SK-N-MC (cell line): ENCODE data around the gene RGS17.

Experiments used
- DNase-seq: peaks from one replicate; pipeline ENCODE4 v3.0.0-alpha.2; 2011; ENCODE audit warnings: low read depth, low spot score
- H3K27ac ChIP-seq: fragments of 200-600 bp; sonication (generic); 2 replicates; pipeline ENCODE4 v1.5.1; 2016; ENCODE audit warnings: mixed run types
- H3K36me3 ChIP-seq: fragments of 200-600 bp; sonication (generic); 2 replicates; pipeline ENCODE4 v1.6.1; 2017; ENCODE audit warnings: antibody characterized with exemption, low read length, mixed read lengths; ENCODE audit not compliant: insufficient read depth
- H3K4me3 ChIP-seq: fragments of 200-600 bp; sonication (generic); 2 replicates; pipeline ENCODE4 v1.5.1; 2016
- H3K9ac ChIP-seq: fragments of 200-600 bp; sonication (generic); 2 replicates; pipeline ENCODE4 v1.8.0; 2017; ENCODE audit warnings: mixed run types, mixed read lengths; ENCODE audit not compliant: insufficient read length
- H3K9me3 ChIP-seq: fragments of 200-600 bp; sonication (generic); 2 replicates; pipeline ENCODE4 v1.6.1; 2017; ENCODE audit warnings: low read depth, mild to moderate bottlenecking, antibody characterized with exemption, low read length, moderate library complexity, mixed read lengths
- EZH2 ChIP-seq: fragments of 200-600 bp; sonication (generic); IDR thresholded peaks from one replicate; pipeline ENCODE4 v1.6.1; 2017; ENCODE audit warnings: antibody characterized with exemption
- FOXP2 ChIP-seq: optimal IDR thresholded peaks from 2 replicates; pipeline ENCODE3; 2011; ENCODE audit warnings: mild to moderate bottlenecking, moderate library complexity; ENCODE audit not compliant: insufficient read depth; ENCODE audit errors: extremely low read length, control extremely low read depth
- POLR2AphosphoS5 ChIP-seq: IDR thresholded peaks from 2 replicates; pipeline ENCODE4 v1.6.1; 2012; ENCODE audit warnings: mild to moderate bottlenecking, low read depth, low read length, borderline replicate concordance

Gene RGS17

GRCh38 chr6:153108315-153108714 lies 22.8 kb downstream of the RGS17 start:
- H3K4me3 ChIP-seq = no peak overlapping the region
- H3K27ac ChIP-seq = no peak overlapping the region
- no peak overlapping the region for H3K9ac ChIP-seq
- H3K36me3 ChIP-seq = no peaks in the 10 kb centered on the region
- no peak for DNase-seq
- H3K9me3 ChIP-seq = no peaks in the 10 kb centered on the region
- no peak for TF ChIP-seq EZH2
- TF ChIP-seq FOXP2 = no peak
- TF ChIP-seq POLR2AphosphoS5 = no peak

DNA sequence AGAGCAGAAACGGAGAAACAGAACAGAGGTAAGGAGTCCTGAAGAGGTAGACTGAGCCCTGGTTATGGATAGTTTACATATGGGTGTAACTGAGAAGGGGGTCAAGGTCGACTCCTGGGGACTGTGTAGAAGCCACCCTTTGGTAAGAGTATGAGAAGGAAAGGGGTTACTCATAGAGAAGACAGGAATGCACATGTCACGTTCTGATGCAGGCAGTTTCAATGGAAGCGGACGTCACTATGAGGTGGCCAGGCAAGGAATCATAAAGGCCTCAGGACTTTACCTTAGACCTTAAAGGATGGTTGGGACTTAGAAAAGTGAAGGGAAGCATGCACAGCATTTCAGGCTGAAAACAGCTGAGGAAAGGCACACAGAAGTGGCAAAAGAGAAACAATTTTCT lies 25.1 kb downstream of the RGS17 start:
- Histone ChIP-seq H3K36me3 (no peaks in the 10 kb centered on the region), H3K27ac (no peak overlapping the region), H3K9me3 (no peaks in the 10 kb centered on the region), H3K9ac (no peak overlapping the region), H3K4me3 (no peak overlapping the region)
- DNase-seq = no peak
- TF ChIP-seq POLR2AphosphoS5 (no peak), FOXP2 (no peak), EZH2 (no peak)

- no peaks in the 10 kb centered on the region for H3K36me3 ChIP-seq
- DNase-seq = no peak
- H3K4me3 ChIP-seq = no peak overlapping the region
- H3K27ac ChIP-seq = no peak overlapping the region
- no peak overlapping the region for H3K9ac ChIP-seq
- TF ChIP-seq EZH2 = no peak
- no peak for TF ChIP-seq POLR2AphosphoS5
- no peak for TF ChIP-seq FOXP2
- no peaks in the 10 kb centered on the region for H3K9me3 ChIP-seq
Measured at GRCh38 chr6:153104220-153104619, 26.9 kb downstream of the RGS17 start.

DNA sequence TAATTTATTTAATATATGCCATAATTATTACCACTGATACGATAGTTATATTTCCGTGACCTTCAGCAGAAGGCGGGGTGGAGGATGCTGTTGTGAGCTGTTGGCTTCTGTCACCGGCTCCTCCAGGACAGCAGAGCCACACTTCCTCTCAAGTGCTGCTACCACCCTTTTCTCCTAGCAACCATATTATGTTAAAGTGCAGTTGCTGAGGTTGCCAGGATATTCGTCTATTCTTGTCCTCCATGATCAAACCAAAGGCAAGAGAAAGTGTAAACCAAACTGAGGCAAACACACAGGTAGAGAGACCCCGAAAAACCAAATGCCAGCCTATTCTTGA lies 27.8 kb downstream of the RGS17 start:
- no peak overlapping the region for H3K27ac ChIP-seq
- no peak overlapping the region for H3K4me3 ChIP-seq
- H3K9ac ChIP-seq = no peak overlapping the region
- H3K36me3 ChIP-seq = no peaks in the 10 kb centered on the region
- no peaks in the 10 kb centered on the region for H3K9me3 ChIP-seq
- no peak for DNase-seq
- TF ChIP-seq FOXP2 (no peak), POLR2AphosphoS5 (no peak), EZH2 (no peak)

GRCh38 chr6:153102605-153103318 lies 28.3 kb downstream of the RGS17 start:
- Histone ChIP-seq H3K27ac (no peak overlapping the region), H3K9ac (no peak overlapping the region), H3K36me3 (no peaks in the 10 kb centered on the region), H3K9me3 (no peaks in the 10 kb centered on the region), H3K4me3 (no peak overlapping the region)
- TF ChIP-seq EZH2 (no peak), FOXP2 (no peak), POLR2AphosphoS5 (no peak)
- no peak for DNase-seq

DNA sequence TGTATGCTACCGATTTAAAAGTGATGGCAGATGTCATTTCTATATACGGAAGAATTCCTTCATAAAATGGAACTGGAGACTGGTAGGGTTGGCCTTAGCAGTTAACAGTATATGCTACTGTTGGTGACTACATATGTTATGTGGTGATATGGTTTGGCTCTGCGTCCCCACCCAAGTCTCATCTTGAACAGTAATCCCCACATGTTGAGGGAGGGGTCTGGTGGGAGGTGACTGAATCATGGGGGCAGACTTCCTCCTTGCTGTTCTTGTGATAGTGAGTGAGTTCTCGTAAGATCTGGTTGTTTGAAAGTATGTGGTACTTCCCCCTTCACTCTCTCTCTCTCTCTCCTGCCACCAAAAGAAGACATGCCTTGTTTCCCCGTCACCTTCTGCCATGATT lies 29.6 kb downstream of the RGS17 start:
- Histone ChIP-seq H3K36me3 (no peaks in the 10 kb centered on the region), H3K9ac (no peak overlapping the region), H3K4me3 (no peak overlapping the region), H3K9me3 (no peaks in the 10 kb centered on the region), H3K27ac (no peak overlapping the region)
- no peak for DNase-seq
- TF ChIP-seq POLR2AphosphoS5 = no peak
- no peak for TF ChIP-seq EZH2
- TF ChIP-seq FOXP2 = no peak

DNA sequence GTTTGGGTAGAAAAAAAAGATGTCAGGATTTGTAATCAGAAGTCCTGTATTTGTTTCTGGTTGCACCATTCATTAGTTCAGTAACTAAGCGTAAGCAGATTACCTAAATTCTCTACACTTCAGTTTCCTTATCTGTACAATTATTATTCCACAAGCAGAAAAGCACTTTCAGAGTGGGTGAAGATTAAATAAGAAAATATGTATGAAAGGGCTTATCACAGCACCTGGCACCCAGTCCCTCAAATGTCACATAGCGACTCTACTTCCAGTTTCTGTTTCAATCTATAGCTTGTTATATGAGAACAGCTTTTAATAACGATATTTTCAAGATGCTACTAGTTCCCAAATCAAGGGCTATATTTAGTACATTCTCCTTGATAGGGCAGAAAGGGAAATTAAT lies 31.4 kb downstream of the RGS17 start:
- Histone ChIP-seq H3K27ac (no peak overlapping the region), H3K9ac (no peak overlapping the region), H3K9me3 (no peaks in the 10 kb centered on the region), H3K4me3 (no peak overlapping the region), H3K36me3 (no peaks in the 10 kb centered on the region)
- DNase-seq = no peak
- TF ChIP-seq FOXP2 (no peak), POLR2AphosphoS5 (no peak), EZH2 (no peak)

DNA sequence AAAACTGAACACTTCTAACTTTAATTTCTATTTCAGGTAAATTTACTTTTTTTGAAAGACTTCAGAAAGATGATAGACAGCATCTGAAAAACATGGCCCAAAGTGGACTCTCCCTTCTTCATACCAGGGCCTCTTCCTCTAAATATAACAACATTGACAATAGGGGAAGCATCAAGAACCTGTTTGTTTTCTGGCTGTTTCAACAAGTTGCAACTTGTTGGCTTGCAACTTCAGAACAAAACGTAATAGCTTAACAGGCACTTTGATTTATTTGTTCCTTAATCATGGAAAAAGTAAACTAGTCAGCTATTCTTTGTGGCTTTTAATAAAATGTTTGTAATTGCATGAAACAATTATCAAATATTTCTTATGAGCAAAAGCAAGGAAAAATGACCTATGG lies 34.3 kb downstream of the RGS17 start:
- Histone ChIP-seq H3K4me3 (no peak overlapping the region), H3K9ac (no peak overlapping the region), H3K36me3 (no peaks in the 10 kb centered on the region), H3K27ac (no peak overlapping the region), H3K9me3 (no peaks in the 10 kb centered on the region)
- TF ChIP-seq EZH2 (no peak), POLR2AphosphoS5 (no peak), FOXP2 (no peak)
- no peak for DNase-seq

- H3K36me3 ChIP-seq = no peaks in the 10 kb centered on the region
- no peak overlapping the region for H3K27ac ChIP-seq
- no peak overlapping the region for H3K4me3 ChIP-seq
- H3K9me3 ChIP-seq = no peaks in the 10 kb centered on the region
- no peak overlapping the region for H3K9ac ChIP-seq
- TF ChIP-seq EZH2 = no peak
- TF ChIP-seq FOXP2 = no peak
- no peak for TF ChIP-seq POLR2AphosphoS5
- no peak for DNase-seq
Measured at GRCh38 chr6:153096031-153096430, 35.1 kb downstream of the RGS17 start.
